NK-92 (cell line): ENCODE results near the gene MAP2K5.

Experiments used
- DNase-seq: peaks from one replicate; lab custom pipeline; 2025; ENCODE audit not compliant: unreplicated experiment; lab: John Stamatoyannopoulos, UW

Gene MAP2K5

GRCh38 chr15:67719330-67719959 lies 176.9 kb downstream of the MAP2K5 start:
- no peak for DNase-seq

GRCh38 chr15:67720556-67721175 lies 178.2 kb downstream of the MAP2K5 start:
- DNase-seq: no peak

GRCh38 chr15:67722030-67722817 lies 179.7 kb downstream of the MAP2K5 start:
- DNase-seq: no peak

- DNase-seq: no peak
Measured at GRCh38 chr15:67723294-67724024, 181.0 kb downstream of the MAP2K5 start.

- no peak for DNase-seq
Measured at GRCh38 chr15:67724691-67725375, 182.3 kb downstream of the MAP2K5 start.

- no peak for DNase-seq
Measured at GRCh38 chr15:67730135-67730534, 187.6 kb downstream of the MAP2K5 start.

- no peak for DNase-seq
Measured at GRCh38 chr15:67731112-67731721, 188.7 kb downstream of the MAP2K5 start.

GRCh38 chr15:67732164-67732563 lies 189.7 kb downstream of the MAP2K5 start:
- no peak for DNase-seq

GRCh38 chr15:67732671-67733374 lies 190.3 kb downstream of the MAP2K5 start:
- DNase-seq: no peak

GRCh38 chr15:67735896-67736295 lies 193.4 kb downstream of the MAP2K5 start:
- DNase-seq: no peak

- no peak for DNase-seq
Measured at GRCh38 chr15:67736810-67737209, 194.3 kb downstream of the MAP2K5 start.

GRCh38 chr15:67738056-67738455 lies 195.6 kb downstream of the MAP2K5 start:
- no peak for DNase-seq

GRCh38 chr15:67740405-67740804 lies 197.9 kb downstream of the MAP2K5 start:
- DNase-seq: no peak

GRCh38 chr15:67741308-67741707 lies 198.8 kb downstream of the MAP2K5 start:
- DNase-seq: no peak

- DNase-seq: no peak
Measured at GRCh38 chr15:67743558-67743957, 201.1 kb downstream of the MAP2K5 start.

GRCh38 chr15:67744331-67745072 lies 202.0 kb downstream of the MAP2K5 start:
- DNase-seq: no peak

- DNase-seq: no peak
Measured at GRCh38 chr15:67745073-67746006, 202.8 kb downstream of the MAP2K5 start.

GRCh38 chr15:67746022-67746421 lies 203.5 kb downstream of the MAP2K5 start:
- DNase-seq: no peak
